HG03439 (cell line): ENCODE results near the gene DCP2.

Source experiments
- ATAC-seq: cut with Tn5 transposase; IDR thresholded peaks from one replicate; pipeline ENCODE4 v1.9.1; 2021; ENCODE audit warnings: mild to moderate bottlenecking, moderate library complexity; ENCODE audit not compliant: unreplicated experiment

Gene DCP2

GRCh38 chr5:113062869-113063508 lies 86.4 kb downstream of the DCP2 start:
- ATAC-seq, result no peak

- ATAC-seq, result no peak
Measured at GRCh38 chr5:113063927-113064326, 87.3 kb downstream of the DCP2 start.

- ATAC-seq, result no peak
Measured at GRCh38 chr5:113064806-113065205, 88.2 kb downstream of the DCP2 start.

GRCh38 chr5:113065626-113066025 lies 89.0 kb downstream of the DCP2 start:
- no peak for ATAC-seq

DNA sequence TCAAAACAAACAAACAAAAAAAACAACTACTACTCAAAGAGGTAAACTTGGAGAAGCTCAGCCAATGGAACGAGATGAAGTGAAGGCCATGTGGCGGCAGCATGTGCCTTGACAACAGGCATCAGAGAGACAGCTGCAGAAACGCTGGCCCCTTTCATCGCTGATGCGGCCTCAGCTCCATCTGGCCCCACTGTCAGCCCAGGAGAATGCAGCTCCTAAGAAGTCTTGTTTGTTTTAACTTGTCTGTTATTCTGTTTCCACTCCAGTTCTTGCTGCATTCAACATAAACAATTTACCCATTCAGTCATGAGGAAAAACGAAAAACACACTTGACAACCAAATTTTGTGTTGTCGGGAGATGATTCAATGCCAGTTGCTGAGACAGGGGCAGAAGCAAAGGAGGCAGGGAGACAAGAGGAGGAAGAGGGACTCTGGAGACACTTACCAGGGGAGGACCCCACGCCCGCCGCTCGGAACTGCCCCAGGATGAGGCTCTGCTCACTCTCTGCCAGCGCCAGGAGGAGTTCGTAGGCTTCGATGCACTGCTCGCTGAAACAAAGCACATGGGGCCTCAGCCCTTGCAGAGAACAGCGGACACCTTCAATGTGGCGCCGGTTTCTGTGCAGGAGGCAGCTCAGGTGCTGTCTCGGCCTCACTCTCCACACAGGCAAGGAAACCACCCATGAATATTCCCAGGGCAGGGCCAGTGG lies 91.2 kb downstream of the DCP2 start:
- ATAC-seq, result no peak

DNA sequence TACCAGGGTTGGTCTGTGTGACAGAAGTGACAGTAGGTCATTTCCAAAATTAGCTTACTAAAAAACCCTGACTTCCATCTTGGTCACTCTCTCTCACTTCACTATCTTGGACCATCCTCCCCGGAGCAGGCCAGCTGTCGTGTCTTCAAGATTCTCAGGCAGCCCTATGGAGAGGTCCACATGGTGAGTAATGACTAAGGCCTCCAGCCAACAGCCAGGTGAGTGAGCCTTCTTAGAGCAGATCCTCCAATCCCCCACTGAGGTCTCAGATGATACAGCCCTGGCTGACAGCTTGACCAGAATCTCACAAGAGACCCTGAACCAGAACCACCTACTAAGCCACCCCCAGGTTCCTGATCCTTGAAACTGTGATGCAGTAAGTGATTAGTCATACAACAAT lies 92.0 kb downstream of the DCP2 start:
- ATAC-seq, result no peak
